Neuron (in vitro differentiated cells): Measurements from ENCODE around the gene UQCRC2.

Experiments
- H2AFZ ChIP-seq: one replicate; pipeline ENCODE4 v1.6.1; 2013; ENCODE audit warnings: low read depth, mild to moderate bottlenecking, inconsistent platforms, low read length, moderate library complexity
- H3K27me3 ChIP-seq: one replicate; pipeline ENCODE4 v1.6.1; 2013; ENCODE audit warnings: low read length; ENCODE audit not compliant: insufficient read depth
- H3K36me3 ChIP-seq: one replicate; pipeline ENCODE4 v1.6.1; 2013; ENCODE audit warnings: low read length; ENCODE audit not compliant: insufficient read depth
- H3K4me1 ChIP-seq: one replicate; pipeline ENCODE4 v1.6.1; 2013; ENCODE audit warnings: low read length; ENCODE audit not compliant: insufficient read depth
- H3K4me3 ChIP-seq: 2 replicates; pipeline ENCODE4 v1.5.1; 2013; ENCODE audit warnings: mild to moderate bottlenecking, low read length, moderate library complexity
- H3K9me3 ChIP-seq: one replicate; pipeline ENCODE4 v1.6.1; 2013; ENCODE audit warnings: low read length

UQCRC2 gene

GRCh38 chr16:21953541-21953902 is 361 bp downstream of the UQCRC2 start:
- Histone ChIP-seq H3K36me3 (peaks cover 25% of the 10 kb centered on the region), H3K4me3 (peak overlapping the region; percentile 92), H2AFZ (peak overlapping the region; percentile 60), H3K9me3 (no peaks in the 10 kb centered on the region), H3K4me1 (peaks cover 16% of the 10 kb centered on the region), H3K27me3 (no peaks in the 10 kb centered on the region)

- no peaks in the 10 kb centered on the region for H3K9me3 ChIP-seq
- H3K4me1 ChIP-seq = peaks cover 9% of the 10 kb centered on the region
- peaks cover 63% of the 10 kb centered on the region for H3K36me3 ChIP-seq
- H2AFZ ChIP-seq = no peak overlapping the region
- no peak overlapping the region for H3K4me3 ChIP-seq
- no peaks in the 10 kb centered on the region for H3K27me3 ChIP-seq
These were observed 4.7 kb downstream of the UQCRC2 start for GRCh38 chr16:21957714-21958346.

- H3K4me1 ChIP-seq = peaks cover 6% of the 10 kb centered on the region
- no peaks in the 10 kb centered on the region for H3K27me3 ChIP-seq
- no peak overlapping the region for H2AFZ ChIP-seq
- H3K36me3 ChIP-seq = peaks cover 74% of the 10 kb centered on the region
- no peak overlapping the region for H3K4me3 ChIP-seq
- no peaks in the 10 kb centered on the region for H3K9me3 ChIP-seq
These were observed 5.9 kb downstream of the UQCRC2 start for GRCh38 chr16:21959050-21959449.

GRCh38 chr16:21962475-21962874 is 9.3 kb downstream of the UQCRC2 start:
- no peaks in the 10 kb centered on the region for H3K9me3 ChIP-seq
- no peak overlapping the region for H3K4me3 ChIP-seq
- H3K4me1 ChIP-seq = no peaks in the 10 kb centered on the region
- H3K36me3 ChIP-seq = peaks cover 93% of the 10 kb centered on the region
- no peaks in the 10 kb centered on the region for H3K27me3 ChIP-seq
- no peak overlapping the region for H2AFZ ChIP-seq

GRCh38 chr16:21963887-21964286 is 10.7 kb downstream of the UQCRC2 start:
- H3K4me3 ChIP-seq = no peak overlapping the region
- H3K36me3 ChIP-seq = peaks cover 93% of the 10 kb centered on the region
- H3K27me3 ChIP-seq = no peaks in the 10 kb centered on the region
- H2AFZ ChIP-seq = no peak overlapping the region
- no peaks in the 10 kb centered on the region for H3K4me1 ChIP-seq
- no peaks in the 10 kb centered on the region for H3K9me3 ChIP-seq

- Histone ChIP-seq H3K4me1 (no peaks in the 10 kb centered on the region), H3K4me3 (no peak overlapping the region), H3K9me3 (no peaks in the 10 kb centered on the region), H2AFZ (no peak overlapping the region), H3K27me3 (no peaks in the 10 kb centered on the region), H3K36me3 (peaks cover 91% of the 10 kb centered on the region)
These were observed 11.2 kb downstream of the UQCRC2 start for GRCh38 chr16:21964353-21964752.

GRCh38 chr16:21971856-21972255 is 18.7 kb downstream of the UQCRC2 start:
- peaks cover 90% of the 10 kb centered on the region for H3K36me3 ChIP-seq
- no peaks in the 10 kb centered on the region for H3K27me3 ChIP-seq
- H3K4me1 ChIP-seq = peaks cover 6% of the 10 kb centered on the region
- no peaks in the 10 kb centered on the region for H3K9me3 ChIP-seq
- H3K4me3 ChIP-seq = no peak overlapping the region
- H2AFZ ChIP-seq = no peak overlapping the region

GRCh38 chr16:21973945-21974344 is 20.8 kb downstream of the UQCRC2 start:
- H3K9me3 ChIP-seq = no peaks in the 10 kb centered on the region
- peaks cover 91% of the 10 kb centered on the region for H3K36me3 ChIP-seq
- peaks cover 6% of the 10 kb centered on the region for H3K4me1 ChIP-seq
- H2AFZ ChIP-seq = no peak overlapping the region
- no peak overlapping the region for H3K4me3 ChIP-seq
- H3K27me3 ChIP-seq = no peaks in the 10 kb centered on the region

GRCh38 chr16:21980032-21980431 is 26.9 kb downstream of the UQCRC2 start:
- Histone ChIP-seq H3K36me3 (peaks cover 97% of the 10 kb centered on the region), H3K27me3 (no peaks in the 10 kb centered on the region), H2AFZ (no peak overlapping the region), H3K9me3 (no peaks in the 10 kb centered on the region), H3K4me3 (no peak overlapping the region), H3K4me1 (no peaks in the 10 kb centered on the region)

GRCh38 chr16:21982108-21982507 is 28.9 kb downstream of the UQCRC2 start:
- Histone ChIP-seq H3K27me3 (no peaks in the 10 kb centered on the region), H2AFZ (no peak overlapping the region), H3K4me3 (no peak overlapping the region), H3K36me3 (peaks cover 84% of the 10 kb centered on the region), H3K4me1 (no peaks in the 10 kb centered on the region), H3K9me3 (no peaks in the 10 kb centered on the region)

- no peak overlapping the region for H2AFZ ChIP-seq
- no peaks in the 10 kb centered on the region for H3K9me3 ChIP-seq
- no peaks in the 10 kb centered on the region for H3K27me3 ChIP-seq
- H3K36me3 ChIP-seq = peaks cover 65% of the 10 kb centered on the region
- H3K4me3 ChIP-seq = no peak overlapping the region
- no peaks in the 10 kb centered on the region for H3K4me1 ChIP-seq
These were observed 30.9 kb downstream of the UQCRC2 start for GRCh38 chr16:21984062-21984461.

GRCh38 chr16:21985524-21985923 is 32.4 kb downstream of the UQCRC2 start:
- no peaks in the 10 kb centered on the region for H3K9me3 ChIP-seq
- no peak overlapping the region for H2AFZ ChIP-seq
- no peaks in the 10 kb centered on the region for H3K4me1 ChIP-seq
- peaks cover 50% of the 10 kb centered on the region for H3K36me3 ChIP-seq
- H3K4me3 ChIP-seq = no peak overlapping the region
- H3K27me3 ChIP-seq = no peaks in the 10 kb centered on the region

- H3K27me3 ChIP-seq = no peaks in the 10 kb centered on the region
- H3K4me3 ChIP-seq = no peak overlapping the region
- H2AFZ ChIP-seq = no peak overlapping the region
- H3K36me3 ChIP-seq = peaks cover 39% of the 10 kb centered on the region
- H3K4me1 ChIP-seq = no peaks in the 10 kb centered on the region
- H3K9me3 ChIP-seq = no peaks in the 10 kb centered on the region
These were observed 33.6 kb downstream of the UQCRC2 start for GRCh38 chr16:21986692-21987246.

GRCh38 chr16:21987498-21987897 is 34.3 kb downstream of the UQCRC2 start:
- Histone ChIP-seq H3K36me3 (peaks cover 33% of the 10 kb centered on the region), H3K4me3 (no peak overlapping the region), H3K27me3 (no peaks in the 10 kb centered on the region), H3K4me1 (no peaks in the 10 kb centered on the region), H3K9me3 (no peaks in the 10 kb centered on the region), H2AFZ (no peak overlapping the region)
